ENCODE results near the gene ALKBH5. TPM values are rescaled to one million over a fixed set of nuclear protein-coding genes. Genes with fewer than 3 reads are reported as not detected.

ALKBH5 gene
- total RNA-seq, 1 donor from 2014 or later, result 108 TPM

GRCh38 chr17:18253947-18254821, 70.6 kb downstream of the ALKBH5 start:
- H3K9me3 Mint-ChIP-seq (ENCODE audit: low read depth), result no peaks in the 10 kb centered on the region
- TF ChIP-seq CTCF (IDR thresholded peaks at IDR 0.05), result no peak
- H3K4me1 Mint-ChIP-seq (ENCODE audit: low read depth), result peaks cover 17% of the 10 kb centered on the region
- H3K4me3 Mint-ChIP-seq (ENCODE audit: unreplicated experiment), result no peak overlapping the region
- H3K36me3 Mint-ChIP-seq (ENCODE audit: low read depth), result peaks cover 21% of the 10 kb centered on the region
- H3K27me3 Mint-ChIP-seq (ENCODE audit: low read depth), result no peaks in the 10 kb centered on the region
- DNase-seq (ENCODE audit: low spot score), result no peak
- no peak overlapping the region for H3K27ac Mint-ChIP-seq (ENCODE audit: unreplicated experiment)

DNA sequence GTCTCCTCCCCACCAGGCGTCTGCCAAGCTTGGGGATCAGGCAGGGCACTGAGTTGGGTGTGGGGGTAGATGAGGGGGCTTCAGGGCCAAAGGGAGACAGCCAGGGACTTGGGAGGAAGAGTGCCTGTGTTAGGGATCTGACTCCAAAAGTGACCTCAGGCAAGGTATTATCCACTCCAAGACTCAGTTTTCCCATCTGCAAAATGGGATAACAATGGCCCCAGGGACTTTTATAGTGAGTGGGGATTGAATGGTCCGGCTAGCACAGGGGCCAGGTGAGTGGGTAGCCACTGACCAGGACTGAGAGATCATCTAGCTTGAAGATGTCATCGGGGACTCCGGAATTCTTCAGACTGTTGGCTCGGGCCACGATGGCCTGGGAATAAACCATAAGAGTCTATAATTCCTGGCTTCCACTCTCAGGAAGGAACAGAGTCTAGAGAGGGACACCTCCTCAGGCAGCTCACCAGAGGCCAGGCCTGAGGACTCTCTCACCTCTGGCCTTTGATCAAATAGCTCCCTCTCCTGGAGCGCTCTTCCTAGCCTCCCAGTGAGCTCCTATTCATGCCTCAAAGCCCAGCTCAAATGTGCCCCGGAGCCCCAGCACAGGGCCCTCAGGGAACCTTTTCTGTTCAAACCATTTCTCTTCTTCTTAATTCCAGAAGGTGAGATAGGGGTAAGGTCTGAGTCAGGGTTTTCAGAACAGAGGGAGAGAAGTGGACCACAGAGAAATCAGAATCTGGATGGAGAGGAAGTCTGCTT, 71.4 kb downstream of the ALKBH5 start:
- peaks cover 20% of the 10 kb centered on the region for H3K36me3 Mint-ChIP-seq (ENCODE audit: low read depth)

DNA sequence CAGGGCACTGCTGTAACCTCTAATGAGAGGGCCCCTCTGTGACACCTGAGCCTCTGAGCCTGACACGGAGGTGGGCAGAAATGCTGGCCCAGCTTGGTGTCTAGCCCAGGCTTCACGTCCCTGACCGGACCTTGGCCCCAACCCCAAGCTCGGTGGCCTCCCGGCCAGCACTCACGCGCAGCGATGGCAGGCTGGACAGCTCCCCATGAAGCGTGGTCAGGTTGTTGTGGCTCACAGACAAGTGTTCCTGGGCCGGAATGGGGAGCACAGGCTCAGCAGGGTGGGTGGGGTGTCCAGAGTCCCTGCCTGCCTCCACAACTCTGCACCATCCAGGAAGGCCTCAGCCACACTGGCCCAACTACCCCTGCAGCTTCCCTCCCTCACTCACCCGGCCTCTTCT, 72.7 kb downstream of the ALKBH5 start:
- Mint-ChIP-seq H3K4me1 (ENCODE audit: low read depth) (peaks cover 23% of the 10 kb centered on the region), H3K27ac (ENCODE audit: unreplicated experiment) (no peak overlapping the region), H3K9me3 (ENCODE audit: low read depth) (no peaks in the 10 kb centered on the region), H3K4me3 (ENCODE audit: unreplicated experiment) (no peak overlapping the region), H3K27me3 (ENCODE audit: low read depth) (no peaks in the 10 kb centered on the region), H3K36me3 (ENCODE audit: low read depth) (peaks cover 15% of the 10 kb centered on the region)
- no peak for DNase-seq (ENCODE audit: low spot score)
- no peak for TF ChIP-seq CTCF (IDR thresholded peaks at IDR 0.05)

More for the DNA sequence above, 71.4 kb downstream of the ALKBH5 start:
- no peak for DNase-seq (ENCODE audit: low spot score)
- Mint-ChIP-seq H3K4me3 (ENCODE audit: unreplicated experiment) (no peak overlapping the region), H3K4me1 (ENCODE audit: low read depth) (peaks cover 21% of the 10 kb centered on the region), H3K27ac (ENCODE audit: unreplicated experiment) (no peak overlapping the region), H3K27me3 (ENCODE audit: low read depth) (no peaks in the 10 kb centered on the region), H3K9me3 (ENCODE audit: low read depth) (no peaks in the 10 kb centered on the region)
- no peak for TF ChIP-seq CTCF (IDR thresholded peaks at IDR 0.05)

- no peak for TF ChIP-seq CTCF (IDR thresholded peaks at IDR 0.05)
- H3K4me1 Mint-ChIP-seq (ENCODE audit: low read depth), result peaks cover 27% of the 10 kb centered on the region
- H3K9me3 Mint-ChIP-seq (ENCODE audit: low read depth), result no peaks in the 10 kb centered on the region
- peaks cover 12% of the 10 kb centered on the region for H3K36me3 Mint-ChIP-seq (ENCODE audit: low read depth)
- peak overlapping the region; percentile 99 for H3K4me3 Mint-ChIP-seq (ENCODE audit: unreplicated experiment)
- no peaks in the 10 kb centered on the region for H3K27me3 Mint-ChIP-seq (ENCODE audit: low read depth)
- H3K27ac Mint-ChIP-seq (ENCODE audit: unreplicated experiment), result no peak overlapping the region
- DNase-seq (ENCODE audit: low spot score), result no peak
These were observed 73.1 kb downstream of the ALKBH5 start for GRCh38 chr17:18256776-18257175.

DNA sequence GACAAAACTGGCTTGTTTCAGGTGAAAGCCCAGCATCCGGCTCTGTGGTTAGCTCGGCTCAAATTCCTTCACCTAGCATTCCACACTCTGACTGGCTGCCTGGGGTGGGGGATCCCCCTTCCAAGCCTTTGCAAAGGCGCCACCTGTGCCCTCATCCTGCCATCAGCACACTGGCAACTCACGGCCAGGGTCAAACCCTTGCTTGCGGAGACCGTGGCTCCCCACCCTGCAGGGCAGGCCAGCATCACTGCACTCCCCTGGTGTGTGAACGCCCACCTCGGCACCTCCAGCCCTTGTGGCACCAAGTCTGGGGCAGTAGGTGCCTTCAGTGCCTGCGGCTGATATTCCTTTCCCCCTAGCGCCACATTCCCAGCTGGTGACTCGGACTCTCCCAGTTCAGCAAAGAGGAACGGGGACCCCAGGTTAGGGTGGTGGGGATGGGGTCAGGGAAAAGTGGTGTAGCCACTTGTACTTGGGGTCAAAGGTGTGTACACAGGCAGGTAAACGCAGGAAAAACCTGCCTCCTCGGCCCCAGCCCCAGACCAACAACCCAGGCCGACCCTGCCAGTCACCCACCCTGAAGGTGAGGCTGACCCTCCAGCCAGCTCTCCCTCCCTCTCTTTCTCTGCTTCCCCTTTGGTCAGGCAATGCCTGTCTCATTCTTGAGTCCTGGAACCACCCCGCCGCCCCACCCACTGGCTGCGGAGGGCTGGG, 73.8 kb downstream of the ALKBH5 start:
- DNase-seq (ENCODE audit: low spot score), result no peak
- H3K27ac Mint-ChIP-seq (ENCODE audit: unreplicated experiment), result peak overlapping the region; percentile 97

More for the DNA sequence above, 73.8 kb downstream of the ALKBH5 start:
- TF ChIP-seq CTCF (IDR thresholded peaks at IDR 0.05), result no peak
- H3K36me3 Mint-ChIP-seq (ENCODE audit: low read depth), result peaks cover 10% of the 10 kb centered on the region
- peak overlapping the region; percentile 99 for H3K4me3 Mint-ChIP-seq (ENCODE audit: unreplicated experiment)
- H3K4me1 Mint-ChIP-seq (ENCODE audit: low read depth), result peaks cover 30% of the 10 kb centered on the region
- H3K27me3 Mint-ChIP-seq (ENCODE audit: low read depth), result no peaks in the 10 kb centered on the region
- H3K9me3 Mint-ChIP-seq (ENCODE audit: low read depth), result no peaks in the 10 kb centered on the region

Measured in chondrocyte (in vitro differentiated cells).